Testis (tissue), 2 donors: Measurements from ENCODE around the gene SSH3.

Source experiments
- CTCF ChIP-seq, 3 experiments: fragments of 450-650 bp in 2 of 3; fragments of 200-600 bp in 1 of 3; sonication (generic) in 1 of 3; IDR thresholded peaks; one replicate each; pipeline ENCODE4 v1.5.1; 2016 to 2019; ENCODE audit warnings: antibody characterized with exemption in 3 of 3, mild to moderate bottlenecking in 2 of 3, moderate library complexity in 1 of 3
- POLR2A ChIP-seq: fragments of 450-650 bp; IDR thresholded peaks from one replicate; pipeline ENCODE4 v1.6.1; 2017; ENCODE audit warnings: antibody characterized with exemption, mild to moderate bottlenecking, moderate library complexity

DNA sequence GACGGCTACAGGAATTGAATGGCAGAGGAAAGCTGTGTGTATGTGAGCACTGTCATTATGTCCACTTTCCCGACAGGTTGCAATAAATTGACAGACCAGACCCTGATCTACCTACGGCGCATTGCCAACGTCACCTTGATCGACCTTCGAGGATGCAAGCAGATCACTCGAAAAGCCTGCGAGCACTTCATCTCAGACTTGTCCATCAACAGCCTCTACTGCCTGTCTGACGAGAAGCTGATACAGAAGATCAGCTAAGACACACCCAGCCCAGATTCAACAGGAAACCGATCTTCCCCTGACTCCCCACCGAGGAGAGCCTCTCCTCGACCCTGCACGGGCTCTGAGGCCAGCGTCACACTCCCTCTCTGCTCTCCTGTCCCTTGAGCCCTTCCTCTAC is 48.5 kb upstream of the SSH3 start:
- no peak for TF ChIP-seq CTCF (IDR thresholded peaks at IDR 0.05)
- no peak for TF ChIP-seq POLR2A
